Measurements from ENCODE around the gene SARS1.

The SARS1 gene

DNA sequence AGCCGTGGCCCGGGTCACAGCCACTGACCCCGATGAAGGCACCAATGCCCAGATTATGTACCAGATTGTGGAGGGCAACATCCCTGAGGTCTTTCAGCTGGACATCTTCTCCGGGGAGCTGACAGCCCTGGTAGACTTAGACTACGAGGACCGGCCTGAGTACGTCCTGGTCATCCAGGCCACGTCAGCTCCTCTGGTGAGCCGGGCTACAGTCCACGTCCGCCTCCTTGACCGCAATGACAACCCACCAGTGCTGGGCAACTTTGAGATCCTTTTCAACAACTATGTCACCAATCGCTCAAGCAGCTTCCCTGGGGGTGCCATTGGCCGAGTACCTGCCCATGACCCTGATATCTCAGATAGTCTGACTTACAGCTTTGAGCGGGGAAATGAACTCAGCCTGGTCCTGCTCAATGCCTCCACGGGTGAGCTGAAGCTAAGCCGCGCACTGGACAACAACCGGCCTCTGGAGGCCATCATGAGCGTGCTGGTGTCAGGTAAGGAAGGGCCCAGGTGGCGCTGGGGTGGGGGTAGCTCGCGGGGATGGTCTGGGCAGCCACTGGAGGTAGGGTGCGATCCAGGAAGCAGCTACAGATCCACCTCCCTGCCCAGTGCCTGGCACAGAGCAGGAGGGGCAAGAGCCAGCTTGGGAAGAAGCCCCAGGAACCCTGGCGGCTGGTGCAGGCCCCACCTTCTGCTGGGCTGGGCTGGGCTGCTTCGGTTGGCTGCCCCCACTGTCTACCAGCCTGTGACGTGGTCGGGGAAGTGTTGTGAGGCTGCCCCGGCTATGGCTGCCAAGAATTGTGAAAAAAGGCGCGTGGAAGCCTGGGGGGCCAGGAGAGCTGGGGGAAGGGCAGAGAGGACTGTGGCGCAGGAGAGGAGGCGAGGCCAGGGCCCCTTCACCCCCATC is 39.4 kb downstream of the SARS1 start:
- no peak overlapping the region for H3K4me3 Mint-ChIP-seq
- H3K27ac Mint-ChIP-seq: no peak overlapping the region
- DNase-seq (ENCODE audit: low spot score): no peak
- peaks cover 4% of the 10 kb centered on the region for H3K4me1 Mint-ChIP-seq (ENCODE audit: low read depth)
- H3K27me3 Mint-ChIP-seq (ENCODE audit: low read depth): peaks cover 16% of the 10 kb centered on the region
- H3K36me3 Mint-ChIP-seq (ENCODE audit: low read depth): no peaks in the 10 kb centered on the region
- no peaks in the 10 kb centered on the region for H3K9me3 Mint-ChIP-seq

DNA sequence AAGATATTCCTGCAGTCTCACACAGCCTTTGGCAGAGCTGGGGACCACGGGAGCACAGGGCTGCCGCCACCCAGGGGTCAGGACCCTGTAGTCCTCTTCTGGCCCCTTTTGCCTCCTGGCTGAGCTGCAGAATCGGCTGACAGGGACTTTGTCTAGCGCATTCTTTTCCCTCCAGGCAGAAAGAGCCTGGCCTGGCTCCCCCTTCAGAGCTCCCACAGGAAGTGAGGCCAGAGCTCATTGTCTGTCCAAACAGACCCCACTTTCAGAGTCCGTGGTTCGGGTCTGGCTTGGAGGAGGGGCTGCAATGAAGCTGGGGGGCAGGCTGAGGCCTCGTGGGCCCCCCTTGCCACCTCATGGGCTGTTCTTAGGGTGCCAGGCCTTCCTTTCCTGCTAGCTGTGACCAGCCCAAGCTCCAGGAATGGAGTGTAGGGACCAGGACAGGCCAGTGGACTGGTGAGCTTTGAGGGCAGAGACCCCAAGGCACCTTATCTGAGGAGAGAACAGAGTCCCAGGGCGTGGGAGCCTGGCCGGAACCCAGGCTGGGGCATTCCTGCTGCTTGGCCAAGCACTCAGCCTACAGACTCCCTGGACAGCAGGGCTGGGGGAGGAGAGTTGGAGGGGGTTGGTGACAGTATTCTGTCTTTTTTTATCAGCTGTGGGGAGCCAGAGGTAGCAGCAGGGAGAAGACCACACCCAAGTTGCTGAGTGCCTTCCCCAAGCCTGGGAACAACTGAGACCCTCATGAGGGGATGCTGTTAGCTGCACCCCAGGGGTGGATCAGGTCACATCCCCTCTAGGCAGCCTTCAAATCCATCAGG is 40.3 kb downstream of the SARS1 start:
- H3K4me3 Mint-ChIP-seq: no peak overlapping the region

DNA sequence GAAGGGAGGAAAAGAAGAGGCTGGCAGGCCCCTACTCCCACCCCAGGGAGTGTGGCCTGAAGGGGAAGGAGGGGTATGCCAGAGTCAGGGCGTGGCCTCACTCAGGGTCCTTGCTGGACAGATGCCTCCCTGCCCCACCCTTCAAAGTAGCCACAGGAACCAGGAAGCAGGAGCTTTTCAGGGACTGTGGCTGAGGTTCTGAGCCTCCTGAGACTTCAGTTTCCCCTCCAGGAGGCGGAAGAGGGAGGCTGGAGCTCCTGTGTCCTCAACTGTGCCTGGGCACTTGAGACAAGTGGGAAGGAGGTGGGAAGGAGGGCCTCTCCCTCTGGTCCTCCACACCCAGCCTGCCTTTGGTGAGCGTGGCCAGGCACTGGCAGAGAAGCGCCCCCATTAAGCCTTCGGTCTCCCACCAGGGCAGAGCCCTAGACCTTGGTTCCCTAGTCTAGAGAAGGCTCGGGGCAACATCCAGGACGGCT is 40.9 kb downstream of the SARS1 start:
- no peak overlapping the region for H3K4me3 Mint-ChIP-seq
- H3K27me3 Mint-ChIP-seq (ENCODE audit: low read depth): peaks cover 16% of the 10 kb centered on the region
- H3K36me3 Mint-ChIP-seq (ENCODE audit: low read depth): no peaks in the 10 kb centered on the region
- no peaks in the 10 kb centered on the region for H3K4me1 Mint-ChIP-seq (ENCODE audit: low read depth)
- no peak overlapping the region for H3K27ac Mint-ChIP-seq
- DNase-seq (ENCODE audit: low spot score): no peak
- H3K9me3 Mint-ChIP-seq: no peaks in the 10 kb centered on the region

More for the DNA sequence above, 40.3 kb downstream of the SARS1 start:
- Mint-ChIP-seq H3K27ac (no peak overlapping the region), H3K27me3 (ENCODE audit: low read depth) (peaks cover 16% of the 10 kb centered on the region), H3K36me3 (ENCODE audit: low read depth) (no peaks in the 10 kb centered on the region), H3K4me1 (ENCODE audit: low read depth) (peaks cover 3% of the 10 kb centered on the region), H3K9me3 (no peaks in the 10 kb centered on the region)
- DNase-seq (ENCODE audit: low spot score): no peak

DNA sequence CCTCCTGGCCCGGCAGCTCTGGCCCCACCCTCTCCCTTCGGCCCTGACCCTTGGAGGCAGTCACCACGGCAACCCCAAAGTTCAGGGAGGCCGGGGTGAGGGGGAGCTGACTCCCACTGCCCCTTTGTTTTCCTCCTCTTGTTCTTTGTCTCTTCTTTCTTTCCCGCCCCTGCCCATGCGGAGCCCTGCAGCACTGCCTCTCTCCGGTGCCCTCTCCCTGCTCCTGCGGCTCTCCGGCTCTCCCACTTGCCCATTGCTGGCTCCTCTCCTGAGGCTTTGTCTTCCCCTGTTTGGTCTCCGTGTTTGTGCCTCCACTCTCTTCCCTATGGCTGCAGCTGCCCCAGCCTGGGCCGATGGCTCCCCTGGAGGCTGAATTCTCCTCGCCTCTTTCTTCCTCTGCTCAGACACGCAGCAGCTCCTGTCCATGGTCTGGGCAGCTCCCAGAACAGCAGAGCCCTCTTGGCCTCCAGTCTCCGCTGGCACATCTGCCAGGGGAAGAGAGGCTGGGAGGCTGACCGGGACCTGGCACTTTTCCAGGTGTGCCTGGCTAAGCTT is 41.5 kb downstream of the SARS1 start:
- no peak overlapping the region for H3K4me3 Mint-ChIP-seq

DNA sequence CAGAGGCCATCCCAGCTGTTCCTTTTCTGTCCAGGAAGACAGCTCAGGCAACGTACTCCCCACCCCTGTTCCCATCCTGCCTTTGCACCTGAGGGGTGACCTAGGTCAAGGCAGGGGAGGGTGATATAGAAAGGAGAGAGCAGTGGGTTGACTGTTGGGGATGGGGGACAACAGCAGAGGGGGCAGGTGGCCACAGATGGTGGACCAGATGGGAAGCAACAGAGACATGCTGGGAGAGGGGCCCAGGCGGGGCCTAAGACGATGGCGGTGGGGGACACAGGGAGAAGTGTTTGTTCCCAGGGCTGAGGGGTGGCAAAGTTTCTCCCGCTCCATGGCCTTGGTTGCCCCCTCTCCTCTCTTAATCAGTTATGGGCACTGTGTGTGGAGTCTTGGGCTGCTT is 42.0 kb downstream of the SARS1 start:
- Mint-ChIP-seq H3K36me3 (ENCODE audit: low read depth) (no peaks in the 10 kb centered on the region), H3K9me3 (no peaks in the 10 kb centered on the region), H3K4me3 (no peak overlapping the region), H3K4me1 (ENCODE audit: low read depth) (no peaks in the 10 kb centered on the region), H3K27ac (no peak overlapping the region), H3K27me3 (ENCODE audit: low read depth) (peaks cover 15% of the 10 kb centered on the region)
- no peak for DNase-seq (ENCODE audit: low spot score)

More for the DNA sequence above, 41.5 kb downstream of the SARS1 start:
- Mint-ChIP-seq H3K27ac (no peak overlapping the region), H3K36me3 (ENCODE audit: low read depth) (no peaks in the 10 kb centered on the region), H3K27me3 (ENCODE audit: low read depth) (peaks cover 16% of the 10 kb centered on the region), H3K9me3 (no peaks in the 10 kb centered on the region), H3K4me1 (ENCODE audit: low read depth) (no peaks in the 10 kb centered on the region)
- no peak for DNase-seq (ENCODE audit: low spot score)

DNA sequence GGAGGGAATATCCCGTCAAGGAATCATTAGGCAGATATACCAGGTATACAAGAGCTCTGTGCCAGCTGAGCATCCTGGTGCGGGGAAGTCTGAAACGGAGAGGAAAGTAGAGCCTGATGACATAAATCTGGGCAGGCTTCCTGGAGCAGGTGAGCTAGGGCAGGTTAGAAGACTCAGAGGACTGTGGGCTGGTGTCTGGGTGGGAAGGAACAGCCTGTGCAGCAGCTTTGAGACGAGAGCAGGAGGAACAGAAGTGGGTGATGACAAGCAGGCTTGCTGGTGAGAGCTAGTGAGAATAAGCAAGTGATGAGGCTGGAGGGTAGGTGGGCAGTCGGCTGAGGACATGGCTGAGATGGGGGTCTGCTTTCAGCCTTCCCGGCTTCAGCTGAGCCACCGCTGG is 42.4 kb downstream of the SARS1 start:
- DNase-seq (ENCODE audit: low spot score): no peak
- no peaks in the 10 kb centered on the region for H3K4me1 Mint-ChIP-seq (ENCODE audit: low read depth)
- peaks cover 11% of the 10 kb centered on the region for H3K27me3 Mint-ChIP-seq (ENCODE audit: low read depth)
- H3K4me3 Mint-ChIP-seq: no peak overlapping the region
- no peaks in the 10 kb centered on the region for H3K36me3 Mint-ChIP-seq (ENCODE audit: low read depth)
- no peaks in the 10 kb centered on the region for H3K9me3 Mint-ChIP-seq
- no peak overlapping the region for H3K27ac Mint-ChIP-seq

DNA sequence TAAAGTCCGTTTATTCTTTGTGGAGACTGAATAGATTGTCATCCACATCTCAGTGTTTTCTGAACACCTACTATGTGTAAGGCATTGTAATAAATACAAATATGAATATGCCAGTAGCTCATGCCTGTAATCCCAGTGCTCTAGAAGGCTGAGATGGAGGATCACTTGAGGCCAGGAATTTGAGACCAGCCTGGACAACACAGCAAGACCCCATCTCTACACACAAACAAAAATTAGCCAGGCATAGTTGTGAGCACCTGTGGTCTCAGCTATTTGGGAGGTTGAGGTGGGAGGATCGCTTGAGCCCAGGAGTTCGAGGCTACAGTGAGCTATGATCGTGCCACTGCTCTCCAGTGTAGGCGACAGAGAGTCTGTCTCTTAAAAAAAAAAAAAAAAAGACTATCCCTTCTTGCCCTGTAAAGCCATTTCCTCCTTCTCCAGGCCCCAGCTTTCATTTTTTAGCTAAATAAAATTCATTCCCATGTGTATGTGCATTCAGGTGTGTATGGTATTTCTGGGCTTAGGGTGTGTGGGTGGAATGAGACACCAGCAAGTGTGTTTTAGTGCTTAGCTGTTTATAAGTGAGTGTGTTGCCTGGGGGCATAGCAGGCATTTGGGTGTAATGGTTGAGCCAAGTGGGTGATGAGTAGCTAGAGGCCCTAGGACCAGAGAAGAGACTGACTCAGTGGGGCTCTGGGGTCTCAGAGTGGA is 43.4 kb downstream of the SARS1 start:
- Mint-ChIP-seq H3K36me3 (ENCODE audit: low read depth) (no peaks in the 10 kb centered on the region), H3K27ac (no peak overlapping the region), H3K27me3 (ENCODE audit: low read depth) (peaks cover 2% of the 10 kb centered on the region), H3K4me1 (ENCODE audit: low read depth) (no peaks in the 10 kb centered on the region), H3K9me3 (no peaks in the 10 kb centered on the region), H3K4me3 (no peak overlapping the region)
- no peak for DNase-seq (ENCODE audit: low spot score)

DNA sequence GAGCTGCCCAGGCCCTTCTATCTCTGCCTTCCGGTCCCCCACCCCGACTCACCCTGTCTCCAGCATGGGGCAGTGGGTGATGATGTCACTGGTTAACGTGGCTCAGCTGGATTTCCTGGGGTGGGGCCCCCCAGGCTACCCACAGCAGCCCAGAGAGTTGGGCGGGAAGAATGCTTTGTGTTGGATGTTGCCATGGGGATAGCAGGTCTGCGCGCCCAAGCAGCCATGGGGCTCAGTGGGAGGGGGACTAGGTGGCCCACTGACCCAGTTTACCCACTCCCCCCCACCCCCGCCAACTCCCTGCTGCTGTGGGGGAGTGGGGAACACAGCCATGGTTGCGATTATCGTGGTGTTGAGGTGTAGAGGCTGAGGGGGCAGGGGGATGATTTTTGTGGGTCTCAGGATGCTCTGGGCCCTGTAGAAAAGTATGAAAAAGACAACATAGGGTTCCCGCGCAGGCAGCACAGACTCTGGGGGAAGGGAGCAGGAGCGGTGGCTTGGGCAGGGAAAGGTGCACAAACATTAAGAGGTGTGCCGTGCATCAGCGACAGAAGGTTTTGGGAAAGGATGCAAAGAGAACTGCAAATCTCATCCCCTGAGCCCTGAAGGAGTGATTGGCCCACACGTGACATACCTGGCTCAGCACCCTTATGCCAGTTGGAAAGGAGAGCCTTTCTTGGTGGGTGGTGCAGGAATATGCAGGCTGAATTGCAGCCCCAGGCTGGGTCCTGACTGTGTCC is 44.1 kb downstream of the SARS1 start:
- H3K9me3 Mint-ChIP-seq: no peaks in the 10 kb centered on the region
- no peaks in the 10 kb centered on the region for H3K4me1 Mint-ChIP-seq (ENCODE audit: low read depth)
- no peak for DNase-seq (ENCODE audit: low spot score)
- H3K36me3 Mint-ChIP-seq (ENCODE audit: low read depth): no peaks in the 10 kb centered on the region
- H3K27me3 Mint-ChIP-seq (ENCODE audit: low read depth): peaks cover 2% of the 10 kb centered on the region
- no peak overlapping the region for H3K4me3 Mint-ChIP-seq
- no peak overlapping the region for H3K27ac Mint-ChIP-seq

DNA sequence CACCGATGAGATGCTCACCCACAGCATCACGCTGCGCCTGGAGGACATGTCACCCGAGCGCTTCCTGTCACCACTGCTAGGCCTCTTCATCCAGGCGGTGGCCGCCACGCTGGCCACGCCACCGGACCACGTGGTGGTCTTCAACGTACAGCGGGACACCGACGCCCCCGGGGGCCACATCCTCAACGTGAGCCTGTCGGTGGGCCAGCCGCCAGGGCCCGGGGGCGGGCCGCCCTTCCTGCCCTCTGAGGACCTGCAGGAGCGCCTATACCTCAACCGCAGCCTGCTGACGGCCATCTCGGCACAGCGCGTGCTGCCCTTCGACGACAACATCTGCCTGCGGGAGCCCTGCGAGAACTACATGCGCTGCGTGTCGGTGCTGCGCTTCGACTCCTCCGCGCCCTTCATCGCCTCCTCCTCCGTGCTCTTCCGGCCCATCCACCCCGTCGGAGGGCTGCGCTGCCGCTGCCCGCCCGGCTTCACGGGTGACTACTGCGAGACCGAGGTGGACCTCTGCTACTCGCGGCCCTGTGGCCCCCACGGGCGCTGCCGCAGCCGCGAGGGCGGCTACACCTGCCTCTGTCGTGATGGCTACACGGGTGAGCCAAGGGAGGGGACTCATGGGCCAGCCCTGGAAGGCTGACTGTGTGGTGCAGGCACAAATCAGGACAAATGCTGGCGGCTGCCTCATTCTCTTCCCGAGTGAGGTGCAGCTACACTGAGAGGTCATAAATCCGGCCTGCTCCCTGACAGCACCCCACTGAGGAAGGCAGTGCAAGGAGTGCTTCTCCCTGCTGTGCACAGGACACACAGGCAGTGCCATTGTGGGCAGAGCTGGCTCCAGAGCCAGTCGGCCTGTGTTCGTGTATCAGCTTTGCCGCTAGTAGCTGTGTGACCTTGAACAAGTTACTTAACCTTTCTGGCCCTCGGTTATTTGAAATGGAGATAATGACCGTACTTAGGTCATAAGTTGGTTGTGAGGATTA is 45.1 kb downstream of the SARS1 start:
- H3K4me3 Mint-ChIP-seq: no peak overlapping the region
- no peak for DNase-seq (ENCODE audit: low spot score)
- H3K36me3 Mint-ChIP-seq (ENCODE audit: low read depth): no peaks in the 10 kb centered on the region
- peaks cover 2% of the 10 kb centered on the region for H3K4me1 Mint-ChIP-seq (ENCODE audit: low read depth)
- H3K9me3 Mint-ChIP-seq: no peaks in the 10 kb centered on the region
- no peak overlapping the region for H3K27ac Mint-ChIP-seq
- peaks cover 2% of the 10 kb centered on the region for H3K27me3 Mint-ChIP-seq (ENCODE audit: low read depth)

DNA sequence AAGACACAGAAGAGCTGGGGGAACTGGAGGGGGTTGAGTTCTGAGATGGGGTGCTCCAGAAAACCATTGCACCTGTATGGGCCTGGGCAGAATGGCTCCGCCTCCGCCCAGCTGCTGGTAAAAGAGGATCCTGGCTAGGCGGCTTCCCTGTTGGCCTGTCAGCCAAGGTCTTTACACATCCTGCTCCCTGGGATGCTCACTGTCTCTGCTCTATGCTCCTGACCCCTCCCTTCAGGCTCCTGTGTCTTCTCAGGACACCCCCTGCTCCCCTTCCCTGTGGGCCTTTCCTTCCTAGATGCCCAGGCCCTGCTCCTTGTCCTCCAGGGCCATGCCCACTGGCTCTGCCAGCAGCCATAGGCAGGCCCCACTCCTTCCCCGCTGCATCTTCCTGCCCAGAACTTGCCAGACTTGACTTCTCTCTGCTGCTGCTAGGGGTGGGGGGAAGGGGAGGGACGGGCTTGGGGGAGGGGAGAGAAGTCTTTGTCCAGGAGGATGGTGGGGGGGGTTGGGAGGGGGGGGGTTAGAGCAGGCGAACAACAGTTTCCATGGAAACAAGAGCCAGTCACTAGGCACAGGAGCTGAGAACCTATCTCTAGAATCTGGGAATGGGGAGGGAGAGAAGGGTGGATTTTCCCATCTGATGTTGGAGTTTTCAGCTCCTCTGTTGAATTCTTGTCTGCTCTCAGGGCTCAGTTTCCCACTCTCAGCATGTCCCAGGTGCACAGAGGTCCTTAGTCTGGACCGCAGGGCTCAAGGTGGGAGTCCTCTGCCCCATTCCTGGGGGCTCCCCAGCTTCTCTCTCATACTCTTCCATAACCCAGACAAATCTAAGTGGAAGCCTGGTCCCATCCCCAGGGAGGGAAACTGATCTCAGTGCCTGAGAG is 46.2 kb downstream of the SARS1 start:
- Mint-ChIP-seq H3K36me3 (ENCODE audit: low read depth) (no peaks in the 10 kb centered on the region), H3K27ac (no peak overlapping the region)

DNA sequence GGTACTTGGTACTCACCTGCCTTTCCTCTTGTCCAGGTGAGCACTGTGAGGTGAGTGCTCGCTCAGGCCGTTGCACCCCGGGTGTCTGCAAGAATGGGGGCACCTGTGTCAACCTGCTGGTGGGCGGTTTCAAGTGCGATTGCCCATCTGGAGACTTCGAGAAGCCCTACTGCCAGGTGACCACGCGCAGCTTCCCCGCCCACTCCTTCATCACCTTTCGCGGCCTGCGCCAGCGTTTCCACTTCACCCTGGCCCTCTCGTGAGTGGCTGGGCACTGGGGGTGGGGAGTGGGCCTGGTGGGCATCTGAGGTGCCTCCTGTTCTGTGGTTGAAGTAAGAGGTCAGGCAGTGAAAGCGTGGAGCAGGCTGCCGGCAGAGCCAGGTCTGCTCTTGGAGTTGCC is 47.3 kb downstream of the SARS1 start:
- H3K27me3 Mint-ChIP-seq (ENCODE audit: low read depth): no peaks in the 10 kb centered on the region
- H3K27ac Mint-ChIP-seq: no peak overlapping the region
- DNase-seq (ENCODE audit: low spot score): no peak
- no peaks in the 10 kb centered on the region for H3K9me3 Mint-ChIP-seq
- no peak overlapping the region for H3K4me3 Mint-ChIP-seq
- no peaks in the 10 kb centered on the region for H3K36me3 Mint-ChIP-seq (ENCODE audit: low read depth)
- H3K4me1 Mint-ChIP-seq (ENCODE audit: low read depth): peaks cover 2% of the 10 kb centered on the region

More for the DNA sequence above, 46.2 kb downstream of the SARS1 start:
- no peaks in the 10 kb centered on the region for H3K9me3 Mint-ChIP-seq
- no peak for DNase-seq (ENCODE audit: low spot score)
- peaks cover 2% of the 10 kb centered on the region for H3K4me1 Mint-ChIP-seq (ENCODE audit: low read depth)
- H3K4me3 Mint-ChIP-seq: no peak overlapping the region
- peaks cover 2% of the 10 kb centered on the region for H3K27me3 Mint-ChIP-seq (ENCODE audit: low read depth)
